CD4-positive, alpha-beta memory T cell (primary cell): ENCODE measurements around the gene MUC6. TPM values are rescaled to one million over a fixed set of nuclear protein-coding genes. Genes with fewer than 3 reads are reported as not detected.
A peak's percentile ranks its signal among the peaks of the same experiment; 100 is the strongest.

ENCODE experiments used
- CTCF ChIA-PET: fragments of 350-600 bp; sonication (Branson Sonifier 250); formaldehyde crosslinking; loops from one replicate; lab custom pipeline; 2021; ENCODE audit warnings: inconsistent platforms; ENCODE audit not compliant: partially characterized antibody; lab: Charles Lee
- POLR2A ChIA-PET: fragments of 350-600 bp; sonication (Branson Sonifier 250); formaldehyde crosslinking; loops from one replicate; lab custom pipeline; 2021; ENCODE audit not compliant: partially characterized antibody; lab: Charles Lee
- DNase-seq, 5 donors: peaks; one replicate each; pipeline versions ENCODE4 v3.0.0 to v3.0.0-alpha.2; 2020 to 2022; ENCODE audit warnings: mixed read lengths in 1 of 5
- H3K27ac ChIP-seq: one replicate; pipeline ENCODE4 v1.7.0; 2013; ENCODE audit warnings: low read depth, low read length
- H3K27me3 ChIP-seq: 2 replicates; pipeline ENCODE4 v1.7.0; 2013; ENCODE audit warnings: mild to moderate bottlenecking, low read length, moderate library complexity; ENCODE audit not compliant: insufficient read depth
- H3K36me3 ChIP-seq: 2 replicates; pipeline ENCODE4 v1.7.0; 2013; ENCODE audit warnings: mild to moderate bottlenecking, low read length, moderate library complexity; ENCODE audit not compliant: insufficient read depth
- H3K4me1 ChIP-seq: 2 replicates; pipeline ENCODE4 v1.7.0; 2013; ENCODE audit warnings: mild to moderate bottlenecking, low read length, moderate library complexity; ENCODE audit not compliant: insufficient read depth
- H3K4me3 ChIP-seq, 2 donors: one replicate each; pipeline ENCODE4 v1.7.0; 2013; ENCODE audit warnings: low read length in 2 of 2, mild to moderate bottlenecking in 1 of 2
- H3K9me3 ChIP-seq, 2 donors: one replicate each; pipeline ENCODE4 v1.7.0; 2013; ENCODE audit warnings: low read length in 2 of 2, control low read depth in 1 of 2; ENCODE audit not compliant: control insufficient read depth in 1 of 2
- H3K27ac Mint-ChIP-seq, 7 donors: one replicate each; pipeline ENCODE4 v1.8.0; 2020 to 2021; ENCODE audit warnings: mixed read lengths in 7 of 7, mild to moderate bottlenecking in 6 of 7, inconsistent platforms in 3 of 7, moderate library complexity in 3 of 7
- H3K27me3 Mint-ChIP-seq, 2 donors: one replicate each; pipeline ENCODE4 v1.8.0; 2020 to 2021; ENCODE audit warnings: mixed read lengths in 2 of 2
- H3K36me3 Mint-ChIP-seq, 2 donors: one replicate each; pipeline ENCODE4 v1.8.0; 2020 to 2021; ENCODE audit warnings: mixed read lengths in 2 of 2, inconsistent platforms in 1 of 2, mild to moderate bottlenecking in 1 of 2
- H3K4me1 Mint-ChIP-seq, 4 donors: one replicate each; pipeline ENCODE4 v1.8.0; 2020 to 2021; ENCODE audit warnings: mixed read lengths in 4 of 4, mild to moderate bottlenecking in 1 of 4
- H3K4me3 Mint-ChIP-seq, 8 donors: one replicate each; pipeline ENCODE4 v1.8.0; 2020 to 2021; ENCODE audit warnings: mixed read lengths in 8 of 8, mild to moderate bottlenecking in 7 of 8, moderate library complexity in 6 of 8, inconsistent platforms in 3 of 8
- H3K9me3 Mint-ChIP-seq, 8 donors: one replicate each; pipeline ENCODE4 v1.8.0; 2020 to 2021; ENCODE audit warnings: mixed read lengths in 8 of 8, mild to moderate bottlenecking in 5 of 8, inconsistent platforms in 3 of 8, moderate library complexity in 1 of 8
- intact Hi-C: fragments of 100-400 bp; cut with micrococcal nuclease; formaldehyde crosslinking; loops from one replicate; pipeline ENCODE4 v1.15.1; 2023
- polyA plus RNA-seq, 2 donors: library from polyadenylated mRNA; unstranded; fragments of 300-500 nt; fragmentation: Illumina TruSeq; gene quantifications; one replicate each; pipeline ENCODE4 v1.2.3, GENCODE V29; 2021
- total RNA-seq, 2 experiments: library from RNA; stranded (reverse); gene quantifications; one replicate each; pipeline ENCODE4 v1.2.3, GENCODE V29; 2021

The MUC6 gene
- total and polyA plus RNA-seq, 4 experiments from 2014 or later = 0.13 TPM; not detected in 3

DNA sequence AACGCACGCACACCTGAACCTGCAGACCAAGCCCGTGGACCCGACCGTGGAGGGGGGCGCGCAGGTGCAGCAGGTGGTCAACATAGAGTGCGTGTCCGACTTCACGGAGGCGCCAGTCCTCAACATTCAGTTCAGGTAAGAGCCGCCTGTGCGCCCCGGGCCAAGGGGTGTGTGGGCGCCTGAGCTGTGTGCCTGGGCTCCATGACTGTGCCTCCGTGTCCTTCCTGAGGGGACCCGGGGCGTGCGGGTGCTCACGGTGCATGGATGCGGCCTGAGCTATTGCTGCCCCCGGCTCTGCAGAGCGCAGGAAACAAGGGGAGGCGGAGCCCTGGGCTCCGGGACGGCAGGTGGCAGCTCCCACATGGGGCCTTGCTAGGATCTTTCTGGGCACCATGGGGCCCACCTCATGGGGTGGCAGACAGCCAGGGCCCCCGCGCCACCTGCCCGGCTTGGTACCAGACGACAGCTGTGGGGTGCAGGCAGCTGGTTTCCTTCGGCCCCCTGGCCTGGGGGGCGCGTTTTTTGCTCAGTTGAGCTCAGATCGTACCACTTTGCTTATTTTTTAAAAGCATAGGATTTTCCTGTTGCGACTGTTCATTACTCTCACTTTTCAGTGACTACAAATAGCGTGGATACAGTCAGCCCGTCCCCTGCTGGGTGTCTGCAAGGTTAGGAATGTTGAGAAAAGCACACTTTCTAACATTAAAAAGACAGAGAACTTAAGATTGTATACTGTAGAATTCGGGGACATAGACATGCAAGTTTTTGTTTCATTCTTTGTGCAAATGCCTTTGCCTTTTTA, 28.3 kb downstream of the MUC6 start:
- no peak overlapping the region for H3K4me3 ChIP-seq
- POLR2A ChIA-PET = no interaction called here
- CTCF ChIA-PET = no interaction called here
- no peaks in the 10 kb centered on the region for H3K4me1 Mint-ChIP-seq
- H3K4me1 ChIP-seq = no peaks in the 10 kb centered on the region
- no peak overlapping the region for H3K27ac ChIP-seq
- peaks cover 46% of the 10 kb centered on the region for H3K36me3 ChIP-seq
- no peaks in the 10 kb centered on the region for H3K9me3 Mint-ChIP-seq
- H3K36me3 Mint-ChIP-seq = peaks cover 33 to 65% of the 10 kb centered on the region in 2 donors
- DNase-seq = no peak
- no peaks in the 10 kb centered on the region for H3K27me3 Mint-ChIP-seq
- intact Hi-C loops = no loop called here
- H3K4me3 Mint-ChIP-seq = no peak overlapping the region
- H3K27ac Mint-ChIP-seq = no peak overlapping the region
- no peaks in the 10 kb centered on the region for H3K27me3 ChIP-seq
- no peaks in the 10 kb centered on the region for H3K9me3 ChIP-seq

DNA sequence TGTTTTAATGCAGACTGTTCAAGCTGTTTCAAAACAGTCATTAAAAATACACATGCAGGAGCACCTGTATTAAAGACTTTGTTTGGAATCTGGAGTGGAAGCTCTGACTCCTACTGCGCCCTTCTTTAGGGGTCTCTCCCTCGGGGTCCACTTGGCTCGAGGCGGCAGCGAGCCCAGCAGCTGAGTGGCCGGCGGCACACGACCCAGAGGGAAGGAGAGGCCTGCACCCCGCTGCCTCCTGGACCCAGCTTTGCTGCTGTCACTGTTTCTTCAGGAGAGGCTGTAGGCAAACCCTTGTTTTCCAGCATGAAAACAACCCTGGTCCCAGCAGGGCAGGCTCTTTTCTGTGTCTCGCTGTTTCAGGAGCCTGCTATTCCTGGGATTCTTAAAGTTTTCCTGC, 29.2 kb downstream of the MUC6 start:
- no peak overlapping the region for H3K4me3 ChIP-seq
- ChIA-PET POLR2A (no interaction called here), CTCF (no interaction called here)
- H3K9me3 Mint-ChIP-seq = no peaks in the 10 kb centered on the region
- no peaks in the 10 kb centered on the region for H3K4me1 ChIP-seq
- H3K36me3 ChIP-seq = peaks cover 54% of the 10 kb centered on the region
- H3K36me3 Mint-ChIP-seq = peaks cover 38 to 68% of the 10 kb centered on the region in 2 donors
- no peaks in the 10 kb centered on the region for H3K9me3 ChIP-seq
- no peak overlapping the region for H3K27ac ChIP-seq
- no peak for DNase-seq
- no peaks in the 10 kb centered on the region for H3K27me3 Mint-ChIP-seq
- no peak overlapping the region for H3K4me3 Mint-ChIP-seq
- H3K4me1 Mint-ChIP-seq = no peaks in the 10 kb centered on the region
- intact Hi-C loops = no loop called here
- H3K27me3 ChIP-seq = no peaks in the 10 kb centered on the region
- no peak overlapping the region for H3K27ac Mint-ChIP-seq

DNA sequence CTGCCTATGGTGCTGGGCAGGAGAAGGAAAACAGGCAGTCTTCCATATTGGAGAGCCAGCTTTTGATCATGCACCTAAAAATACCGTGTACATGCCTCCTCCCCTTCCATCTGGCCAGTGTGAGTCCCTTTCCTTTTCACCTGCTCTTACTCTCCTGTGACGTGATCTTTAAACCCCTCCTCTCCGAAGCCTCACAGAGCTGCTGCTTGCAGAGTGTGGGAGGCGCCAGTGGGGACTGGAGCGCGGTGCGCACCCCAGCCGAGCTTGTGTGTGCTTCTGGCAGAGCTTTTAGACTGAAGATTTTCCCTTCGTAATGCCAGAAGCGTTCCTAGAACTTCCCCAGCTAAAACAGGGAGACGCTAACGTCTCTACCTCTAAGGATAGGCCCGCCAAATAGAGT, 29.8 kb downstream of the MUC6 start:
- peaks cover 38 to 66% of the 10 kb centered on the region in 2 donors for H3K36me3 Mint-ChIP-seq
- Histone ChIP-seq H3K4me3 (no peak overlapping the region), H3K9me3 (no peaks in the 10 kb centered on the region), H3K27ac (no peak overlapping the region), H3K4me1 (no peaks in the 10 kb centered on the region), H3K36me3 (peaks cover 59% of the 10 kb centered on the region), H3K27me3 (no peaks in the 10 kb centered on the region)
- peaks cover 0 to 2% (median 0%) of the 10 kb centered on the region in 4 donors for H3K4me1 Mint-ChIP-seq
- no peaks in the 10 kb centered on the region for H3K9me3 Mint-ChIP-seq
- ChIA-PET POLR2A (no interaction called here), CTCF (no interaction called here)
- intact Hi-C loops = no loop called here
- no peak overlapping the region for H3K4me3 Mint-ChIP-seq
- H3K27me3 Mint-ChIP-seq = no peaks in the 10 kb centered on the region
- H3K27ac Mint-ChIP-seq = no peak overlapping the region
- DNase-seq = no peak

DNA sequence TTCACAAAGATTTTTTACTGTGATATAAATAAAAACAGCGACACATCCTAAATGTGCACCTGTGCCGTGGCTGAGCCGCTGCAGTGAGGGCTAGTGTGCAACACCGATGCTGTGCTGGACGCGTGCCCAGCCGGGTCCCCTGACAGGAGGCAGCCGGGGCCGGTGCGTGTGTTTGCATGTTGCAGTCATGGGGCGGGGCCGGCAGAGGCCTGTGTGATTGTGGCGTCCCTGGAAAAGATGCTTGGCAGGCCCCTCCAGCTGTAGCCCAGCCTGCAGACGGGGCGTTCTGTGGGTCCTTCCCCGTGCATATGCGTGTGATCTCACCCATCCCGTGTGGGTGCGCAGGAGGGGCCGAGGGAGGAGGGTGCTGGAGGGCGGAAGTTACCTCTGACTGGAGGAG, 30.6 kb downstream of the MUC6 start:
- H3K4me3 ChIP-seq = no peak overlapping the region
- DNase-seq = peak in 1 of 5 donors; percentile 16
- peaks cover 45 to 68% of the 10 kb centered on the region in 2 donors for H3K36me3 Mint-ChIP-seq
- H3K27me3 ChIP-seq = no peaks in the 10 kb centered on the region
- peaks cover 0 to 4% (median 1%) of the 10 kb centered on the region in 4 donors for H3K4me1 Mint-ChIP-seq
- no peaks in the 10 kb centered on the region for H3K27me3 Mint-ChIP-seq
- no peaks in the 10 kb centered on the region for H3K9me3 ChIP-seq
- POLR2A ChIA-PET = no interaction called here
- no peaks in the 10 kb centered on the region for H3K9me3 Mint-ChIP-seq
- CTCF ChIA-PET = no interaction called here
- intact Hi-C loops = no loop called here
- H3K27ac ChIP-seq = no peak overlapping the region
- H3K27ac Mint-ChIP-seq = no peak overlapping the region
- H3K4me3 Mint-ChIP-seq = no peak overlapping the region
- H3K36me3 ChIP-seq = peaks cover 65% of the 10 kb centered on the region
- no peaks in the 10 kb centered on the region for H3K4me1 ChIP-seq

DNA sequence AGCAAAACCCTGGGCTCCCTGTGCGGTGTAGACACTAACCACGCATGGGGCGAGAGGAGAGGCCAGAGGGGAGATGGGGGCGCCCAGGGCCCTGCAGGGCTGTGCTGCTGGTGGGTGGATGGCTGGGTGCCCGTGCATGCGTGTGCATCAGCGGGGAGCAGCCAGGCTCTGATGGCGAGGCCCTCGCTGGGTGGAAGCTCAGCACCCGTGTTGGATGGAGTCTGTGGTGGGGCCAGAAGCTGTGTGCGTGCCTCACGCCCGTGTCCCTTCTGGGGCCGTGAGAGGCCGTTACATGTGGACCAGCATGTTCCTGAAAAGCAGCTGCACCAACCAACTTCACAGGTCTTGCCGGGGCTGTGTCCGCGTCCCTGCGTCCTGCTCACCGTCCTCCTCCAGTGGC, 33.4 kb downstream of the MUC6 start:
- POLR2A ChIA-PET = no interaction called here
- Mint-ChIP-seq H3K4me3 (no peak overlapping the region), H3K9me3 (no peaks in the 10 kb centered on the region), H3K27ac (no peak overlapping the region), H3K4me1 (peaks cover 0 to 8% (median 1%) of the 10 kb centered on the region in 4 donors), H3K36me3 (peaks cover 33 to 56% of the 10 kb centered on the region in 2 donors), H3K27me3 (no peaks in the 10 kb centered on the region)
- H3K4me3 ChIP-seq = no peak overlapping the region
- CTCF ChIA-PET = no interaction called here
- intact Hi-C loops = no loop called here
- no peaks in the 10 kb centered on the region for H3K4me1 ChIP-seq
- no peaks in the 10 kb centered on the region for H3K9me3 ChIP-seq
- H3K36me3 ChIP-seq = peaks cover 49% of the 10 kb centered on the region
- no peaks in the 10 kb centered on the region for H3K27me3 ChIP-seq
- no peak overlapping the region for H3K27ac ChIP-seq
- DNase-seq = peak in 1 of 5 donors; percentile 33

DNA sequence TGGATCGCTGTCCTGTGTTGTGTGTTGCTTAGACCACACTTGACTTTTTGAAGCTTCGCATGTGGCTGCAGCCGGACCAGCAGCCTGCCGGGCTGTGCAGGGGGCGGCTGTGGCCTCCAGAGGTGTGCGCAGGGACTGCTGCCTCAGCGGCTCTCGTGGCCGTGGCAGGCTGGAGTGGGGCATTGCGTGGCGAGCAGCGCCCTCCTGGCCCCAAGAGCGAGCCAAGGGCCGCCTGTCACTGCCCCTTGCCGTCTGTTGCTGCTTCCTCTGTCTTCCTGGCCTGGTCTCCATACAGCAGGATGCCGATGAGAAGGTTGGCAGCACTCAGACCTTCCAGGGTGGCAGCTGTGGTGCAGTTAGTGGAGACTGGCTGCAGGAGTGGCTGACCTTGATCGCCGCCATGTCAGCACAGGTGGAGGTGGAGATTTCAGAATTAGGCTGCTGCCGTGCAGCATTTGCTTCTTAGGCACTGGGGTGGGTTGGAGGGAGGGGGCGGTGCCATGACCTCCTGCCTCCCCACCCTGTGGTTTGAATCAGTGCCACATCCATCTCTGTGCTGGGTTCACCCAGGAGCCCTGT, 34.0 kb downstream of the MUC6 start:
- Mint-ChIP-seq H3K36me3 (peaks cover 33 to 55% of the 10 kb centered on the region in 2 donors), H3K4me3 (no peak overlapping the region), H3K9me3 (no peaks in the 10 kb centered on the region), H3K4me1 (peaks cover 0 to 8% (median 1%) of the 10 kb centered on the region in 4 donors), H3K27ac (no peak overlapping the region), H3K27me3 (no peaks in the 10 kb centered on the region)
- POLR2A ChIA-PET = no interaction called here
- CTCF ChIA-PET = no interaction called here
- no peak overlapping the region for H3K27ac ChIP-seq
- DNase-seq = peak in 1 of 5 donors; percentile 28
- H3K4me3 ChIP-seq = no peak overlapping the region
- H3K27me3 ChIP-seq = no peaks in the 10 kb centered on the region
- intact Hi-C loops = no loop called here
- H3K9me3 ChIP-seq = no peaks in the 10 kb centered on the region
- H3K4me1 ChIP-seq = no peaks in the 10 kb centered on the region
- peaks cover 45% of the 10 kb centered on the region for H3K36me3 ChIP-seq

DNA sequence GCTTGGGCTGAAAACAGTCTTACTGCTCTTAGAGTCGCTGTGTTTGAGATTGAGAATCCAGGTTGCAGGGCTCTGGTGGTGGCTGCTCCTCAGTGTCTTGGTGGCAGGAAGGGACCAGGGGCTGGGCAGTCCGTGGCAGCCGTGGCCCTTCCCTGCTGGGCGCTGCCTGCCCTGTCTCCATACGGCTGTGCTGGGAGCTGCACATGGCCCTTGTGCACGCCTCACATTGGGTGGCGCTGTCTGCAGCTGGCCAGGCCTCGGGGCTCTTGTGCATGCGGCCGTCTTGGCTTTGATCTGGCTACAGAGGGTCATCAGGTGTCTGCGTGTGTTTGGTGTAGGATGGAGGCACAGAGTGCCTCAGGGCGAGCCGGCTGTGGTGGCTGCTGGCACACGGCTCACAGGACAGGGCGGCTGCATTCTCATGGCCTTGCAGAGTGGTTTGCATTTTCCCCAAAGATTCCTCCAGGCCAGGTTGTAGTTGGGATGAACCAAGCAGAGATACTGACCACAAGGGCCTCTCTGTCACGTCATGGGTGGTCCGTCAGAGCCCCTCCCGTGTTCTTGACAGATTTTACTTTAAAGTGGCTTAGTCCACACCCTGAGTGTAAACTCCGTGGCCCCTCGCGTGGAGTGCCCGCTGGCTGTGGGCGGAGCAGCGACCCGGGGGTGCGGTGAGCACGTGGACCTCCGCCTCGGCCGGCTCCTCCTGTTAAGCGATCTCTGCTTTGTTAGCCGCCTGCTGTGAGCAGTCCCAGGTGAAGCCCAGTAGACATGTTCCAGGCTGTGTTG, 34.7 kb downstream of the MUC6 start:
- peak overlapping the region in 1 of 7 donors; percentile 17 for H3K27ac Mint-ChIP-seq
- peak in 1 of 5 donors; percentile 13 for DNase-seq
- no peak overlapping the region for H3K4me3 ChIP-seq
- H3K27me3 Mint-ChIP-seq = no peaks in the 10 kb centered on the region
- no peaks in the 10 kb centered on the region for H3K4me1 ChIP-seq
- intact Hi-C loops = no loop called here
- H3K4me1 Mint-ChIP-seq = peaks cover 0 to 8% (median 1%) of the 10 kb centered on the region in 4 donors
- H3K27ac ChIP-seq = no peak overlapping the region
- CTCF ChIA-PET = no interaction called here
- peaks cover 45% of the 10 kb centered on the region for H3K36me3 ChIP-seq
- POLR2A ChIA-PET = no interaction called here
- no peak overlapping the region for H3K4me3 Mint-ChIP-seq
- H3K9me3 Mint-ChIP-seq = no peaks in the 10 kb centered on the region
- H3K36me3 Mint-ChIP-seq = peaks cover 30 to 54% of the 10 kb centered on the region in 2 donors
- no peaks in the 10 kb centered on the region for H3K27me3 ChIP-seq
- H3K9me3 ChIP-seq = no peaks in the 10 kb centered on the region
